Tibial nerve (tissue), 4 donors: ENCODE results near the gene MRLN. TPM values are rescaled to one million over a fixed set of nuclear protein-coding genes. Genes with fewer than 3 reads are reported as not detected.
"Not testable (repeated sequence)": the region's sequence is repeated elsewhere in the genome, so short reads cannot be mapped to it uniquely, and the experiment has no call there.

ENCODE experiments used
- DNase-seq, 2 donors: peaks; one replicate each; pipeline ENCODE4 v3.0.0-alpha.2; 2019; ENCODE audit warnings: low spot score in 2 of 2
- H3K27ac ChIP-seq, 4 donors: fragments of 200-600 bp; sonication (generic) in 3 of 4; one replicate each; pipeline ENCODE4 v1.5.1; 2017 to 2019; ENCODE audit warnings: mild to moderate bottlenecking in 1 of 4
- H3K27me3 ChIP-seq, 2 donors: fragments of 200-600 bp; sonication (generic) in 1 of 2; one replicate each; pipeline versions ENCODE4 v1.5.1 to v1.6.0; 2017 to 2019
- H3K36me3 ChIP-seq, 3 donors: fragments of 200-600 bp; sonication (generic); one replicate each; pipeline ENCODE4 v1.5.1; 2018 to 2019
- H3K4me1 ChIP-seq, 4 donors: fragments of 200-600 bp; sonication (generic) in 3 of 4; one replicate each; pipeline ENCODE4 v1.5.1; 2017 to 2019
- H3K4me3 ChIP-seq, 4 donors: fragments of 200-600 bp; sonication (generic) in 3 of 4; one replicate each; pipeline ENCODE4 v1.5.1; 2017 to 2019; ENCODE audit warnings: mild to moderate bottlenecking in 1 of 4, moderate library complexity in 1 of 4
- H3K9me3 ChIP-seq, 4 donors: fragments of 200-600 bp; sonication (generic) in 3 of 4; one replicate each; pipeline ENCODE4 v1.5.1; 2017 to 2019
- CTCF ChIP-seq, 5 experiments: fragments of 200-600 bp in 3 of 5; fragments of 450-650 bp in 2 of 5; sonication (generic) in 3 of 5; IDR thresholded peaks; one replicate each; pipeline ENCODE4 v1.5.1; 2016 to 2019; ENCODE audit warnings: antibody characterized with exemption in 5 of 5, mild to moderate bottlenecking in 3 of 5, moderate library complexity in 2 of 5
- EP300 ChIP-seq, 2 donors: sonication (generic); formaldehyde crosslinking; IDR thresholded peaks; one replicate each; pipeline ENCODE4 v1.6.1; 2017; ENCODE audit warnings: antibody characterized with exemption in 2 of 2, mild to moderate bottlenecking in 1 of 2
- POLR2A ChIP-seq, 2 donors: fragments of 450-650 bp; IDR thresholded peaks; one replicate each; pipeline ENCODE4 v1.6.1; 2017; ENCODE audit warnings: antibody characterized with exemption in 2 of 2, mild to moderate bottlenecking in 2 of 2, moderate library complexity in 2 of 2
- WGBS, 2 donors: methylation state at CpG; one replicate each; pipeline ENCODE4 v1.1.5; 2018; 5-methylcytosine and 5-hydroxymethylcytosine counted together
- total RNA-seq, 4 donors: library from RNA; depleted of rRNA; stranded (reverse); fragments of >200 nt; gene quantifications; one replicate each; pipeline ENCODE4 v1.1.0, GENCODE V29; 2016

Gene MRLN
- total RNA-seq, 4 donors from 2014 or later: not detected

- TF ChIP-seq POLR2A (IDR thresholded peaks at IDR 0.05): no peak
- no peak for TF ChIP-seq CTCF (IDR thresholded peaks at IDR 0.05)
- TF ChIP-seq EP300 (IDR thresholded peaks at IDR 0.05): no peak
- DNase-seq: no peak
- Histone ChIP-seq H3K9me3 (no peaks in the 10 kb centered on the region), H3K36me3 (peaks cover 2 to 49% (median 13%) of the 10 kb centered on the region in 3 donors), H3K27ac (no peak overlapping the region), H3K4me1 (peaks cover 0 to 9% (median 0%) of the 10 kb centered on the region in 4 donors), H3K4me3 (no peak overlapping the region), H3K27me3 (no peaks in the 10 kb centered on the region)
- 71 to 72% methylated on average over 2 of the region's 2 CpGs for WGBS, 2 donors
Measured at GRCh38 chr10:59791601-59792000, 38.3 kb upstream of the MRLN start.

- DNase-seq, H3K4me1 ChIP-seq, H3K4me3 ChIP-seq, H3K27me3 ChIP-seq, H3K9me3 ChIP-seq, H3K27ac ChIP-seq: not testable (repeated sequence)
- peaks cover 2 to 44% (median 10%) of the 10 kb centered on the region in 3 donors for H3K36me3 ChIP-seq
- 46 to 54% methylated on average over 2 of the region's 2 CpGs for WGBS, 2 donors
Measured at GRCh38 chr10:59790080-59790479, 36.8 kb upstream of the MRLN start.

DNA sequence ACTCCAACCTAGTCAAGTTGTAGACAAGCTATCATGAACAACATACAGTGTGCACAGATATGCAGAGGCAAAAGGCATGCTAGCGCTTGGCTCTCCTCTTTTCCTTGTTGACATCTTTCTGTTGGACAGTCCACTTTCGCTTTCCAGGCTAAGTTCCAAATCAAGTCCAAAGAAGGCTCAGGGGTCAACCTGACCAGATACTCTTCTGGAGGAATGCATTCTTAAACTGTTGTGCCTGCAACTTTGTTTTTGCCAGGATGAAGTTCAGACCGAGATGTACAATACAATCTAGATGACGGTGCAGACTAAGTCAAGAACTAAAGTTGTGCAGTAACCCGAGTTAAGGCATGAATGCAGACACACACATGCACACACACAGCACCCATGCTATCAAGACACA, 35.7 kb upstream of the MRLN start:
- not testable (repeated sequence) for H3K4me1 ChIP-seq, H3K9me3 ChIP-seq, H3K27ac ChIP-seq, H3K4me3 ChIP-seq, H3K27me3 ChIP-seq, DNase-seq
- 60 to 61% methylated on average over 5 of the region's 5 CpGs for WGBS, 2 donors
- peaks cover 2 to 33% (median 10%) of the 10 kb centered on the region in 3 donors for H3K36me3 ChIP-seq

DNA sequence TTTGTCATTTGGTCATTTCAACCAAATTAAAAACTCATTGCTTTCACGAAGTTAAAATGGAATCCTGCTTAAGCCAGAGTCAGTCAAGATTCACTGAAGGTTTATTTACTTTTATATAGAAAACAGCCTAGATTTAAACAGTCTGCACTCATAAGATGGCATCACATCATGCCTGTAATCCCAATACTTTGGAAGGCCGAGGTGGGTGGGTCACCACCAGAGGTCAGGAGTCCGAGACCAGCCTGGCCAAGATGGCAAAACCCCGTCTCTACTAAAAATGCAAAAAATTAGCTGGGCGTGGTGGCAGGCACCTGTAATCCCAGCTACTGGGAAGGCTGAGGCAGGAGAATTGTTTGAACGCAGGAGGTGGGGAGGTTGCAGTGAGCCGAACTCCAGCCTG, 33.8 kb upstream of the MRLN start:
- not testable (repeated sequence) for DNase-seq

DNA sequence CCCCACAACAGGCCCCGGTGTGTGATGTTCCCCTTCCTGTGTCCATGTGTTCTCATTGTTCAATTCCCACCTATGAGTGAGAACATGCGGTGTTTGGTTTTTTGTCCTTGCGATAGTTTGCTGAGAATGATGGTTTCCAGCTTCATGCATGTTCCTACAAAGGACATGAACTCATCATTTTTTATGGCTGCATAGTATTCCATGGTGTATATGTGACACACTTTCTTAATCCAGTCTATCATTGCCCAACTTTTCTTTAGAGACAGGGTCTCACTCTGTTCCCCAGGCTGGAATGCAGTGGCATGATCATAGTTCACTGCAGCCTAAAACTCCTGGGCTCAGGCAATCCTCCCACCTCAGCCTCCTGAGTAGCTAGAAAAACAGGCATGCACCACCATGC, 32.2 kb upstream of the MRLN start:
- H3K27me3 ChIP-seq, H3K4me3 ChIP-seq, H3K9me3 ChIP-seq, H3K27ac ChIP-seq, H3K36me3 ChIP-seq, H3K4me1 ChIP-seq, DNase-seq: not testable (repeated sequence)
- 92 to 97% methylated on average over 3 of the region's 3 CpGs for WGBS, 2 donors

More for the DNA sequence above, 33.8 kb upstream of the MRLN start:
- not testable (repeated sequence) for H3K4me3 ChIP-seq, H3K27ac ChIP-seq, H3K4me1 ChIP-seq, H3K9me3 ChIP-seq, H3K27me3 ChIP-seq
- WGBS, 2 donors: 82 to 87% methylated on average over 7 of the region's 7 CpGs
- H3K36me3 ChIP-seq: peaks cover 0 to 15% (median 2%) of the 10 kb centered on the region in 3 donors

DNA sequence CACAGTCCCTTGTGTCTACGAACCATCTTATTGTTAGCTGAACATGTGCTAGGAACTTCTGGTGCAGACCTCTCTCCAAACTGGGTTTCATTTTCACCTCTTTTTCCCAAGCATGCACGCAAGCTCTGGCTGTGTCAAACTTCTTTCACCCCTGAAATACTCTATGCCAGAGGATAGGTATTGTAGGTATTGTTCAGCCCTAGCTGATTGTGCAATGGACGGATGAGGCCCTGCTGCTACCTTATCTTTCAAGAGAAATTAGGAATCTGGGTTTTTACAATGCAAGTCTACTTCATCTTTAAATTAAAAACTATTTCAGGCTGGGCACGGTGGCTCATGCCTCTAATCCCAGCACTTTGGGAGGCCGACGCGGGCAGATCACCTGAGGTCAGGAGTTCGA, 28.3 kb upstream of the MRLN start:
- 91 to 94% methylated on average over 8 of the region's 8 CpGs for WGBS, 2 donors
- no peaks in the 10 kb centered on the region for H3K27me3 ChIP-seq
- TF ChIP-seq EP300 (IDR thresholded peaks at IDR 0.05): no peak
- no peak for TF ChIP-seq POLR2A (IDR thresholded peaks at IDR 0.05)
- TF ChIP-seq CTCF (IDR thresholded peaks at IDR 0.05): no peak
- no peak overlapping the region for H3K27ac ChIP-seq
- no peak overlapping the region for H3K4me3 ChIP-seq
- no peak for DNase-seq
- H3K9me3 ChIP-seq: peaks cover 0 to 7% (median 0%) of the 10 kb centered on the region in 4 donors
- H3K4me1 ChIP-seq: no peaks in the 10 kb centered on the region
- no peaks in the 10 kb centered on the region for H3K36me3 ChIP-seq

- DNase-seq: no peak
- H3K4me3 ChIP-seq: no peak overlapping the region
- no peaks in the 10 kb centered on the region for H3K27me3 ChIP-seq
- WGBS, 2 donors: 61 to 64% methylated on average over 6 of the region's 6 CpGs
- no peaks in the 10 kb centered on the region for H3K36me3 ChIP-seq
- H3K9me3 ChIP-seq: peaks cover 0 to 7% (median 0%) of the 10 kb centered on the region in 4 donors
- TF ChIP-seq EP300 (IDR thresholded peaks at IDR 0.05) (no peak), POLR2A (IDR thresholded peaks at IDR 0.05) (no peak), CTCF (IDR thresholded peaks at IDR 0.05) (no peak)
- H3K4me1 ChIP-seq: no peaks in the 10 kb centered on the region
- no peak overlapping the region for H3K27ac ChIP-seq
Measured at GRCh38 chr10:59779756-59780533, 26.7 kb upstream of the MRLN start.
